ENCODE measurements around the gene DNASE1L1. TPM values are rescaled to one million over a fixed set of nuclear protein-coding genes. Genes with fewer than 3 reads are reported as not detected.
A peak's percentile ranks its signal among the peaks of the same experiment; 100 is the strongest.

Gene DNASE1L1
- total and polyA plus RNA-seq, 2 of the 13 experiments (the other 11 are each of a cell fraction or from before 2014, with no cell fraction given): 4.7 to 12.3 TPM

DNA sequence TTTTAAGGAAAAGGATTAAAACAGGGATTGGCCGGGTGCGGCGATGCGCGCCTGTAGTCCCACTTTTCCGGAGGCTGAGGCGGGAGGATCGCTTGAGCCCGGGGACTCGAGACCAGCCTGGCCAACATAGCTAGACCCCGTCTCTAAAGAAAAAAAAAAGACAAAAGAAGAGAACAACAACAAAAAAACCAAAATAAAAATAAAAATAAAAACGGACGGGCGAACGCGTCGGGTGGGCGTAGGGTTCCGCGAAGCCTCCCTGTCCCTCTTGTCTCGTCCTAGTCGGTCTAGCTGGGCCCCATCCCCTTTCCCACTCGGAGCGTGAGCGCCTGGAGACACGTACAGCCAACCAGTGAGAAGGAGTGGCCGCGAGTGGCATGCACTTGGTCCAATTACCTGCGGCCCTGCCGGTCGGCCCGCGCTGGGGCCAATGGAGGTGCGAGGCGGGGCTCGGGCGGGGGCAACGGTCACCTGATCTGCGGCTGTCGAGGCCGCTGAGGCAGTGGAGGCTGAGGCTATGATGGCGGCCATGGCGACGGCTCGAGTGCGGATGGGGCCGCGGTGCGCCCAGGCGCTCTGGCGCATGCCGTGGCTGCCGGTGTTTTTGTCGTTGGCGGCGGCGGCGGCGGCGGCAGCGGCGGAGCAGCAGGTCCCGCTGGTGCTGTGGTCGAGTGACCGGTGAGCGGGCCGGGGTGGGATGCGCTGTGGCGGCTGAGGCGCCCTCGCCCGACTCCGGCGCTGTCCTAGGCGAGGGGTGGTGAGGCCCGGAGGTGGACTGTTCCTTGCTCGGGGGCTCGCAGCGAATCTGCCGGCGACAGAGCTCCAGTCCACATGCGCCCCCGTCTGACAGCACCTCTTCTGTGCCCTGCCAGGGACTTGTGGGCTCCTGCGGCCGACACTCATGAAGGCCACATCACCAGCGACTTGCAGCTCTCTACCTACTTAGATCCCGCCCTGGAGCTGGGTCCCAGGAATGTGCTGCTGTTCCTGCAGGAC is 19.4 kb upstream of the DNASE1L1 start, which contains the start of gene ATP6AP1:
ATP6AP1 (plus strand) TSS at position 502 of the 996 bp plus-strand sequence; CDS start at position 518, 16 bp downstream.
- BruUV-seq (replicated peaks): no TSS peak
- ATAC-seq (peak; percentile 99), DNase-seq (ENCODE audit: low spot score) (peak; percentile 85), FAIRE-seq (peak; percentile 80)
- Histone ChIP-seq H3K4me3 (replicated peaks in 1 of 3; ENCODE audit: insufficient read depth in 1 of 3, low read depth in 2 of 3, low read length in 3 of 3) (peak within 1 kb of the TSS; percentile 64 to 74 (median 72)), H3K4me1 (ENCODE audit: insufficient read depth, low read length) (peaks cover 33% of the 10 kb centered on the region), H2AFZ (ENCODE audit: low read length) (no peak within 1 kb of the TSS), H3K36me3 (replicated peaks in 1 of 2; ENCODE audit: control insufficient read depth in 1 of 2, insufficient read depth in 2 of 2, low read length in 2 of 2) (no peaks in the 10 kb centered on the region; a peak in 1 of 5 replicates), H3K79me2 (ENCODE audit: insufficient read depth, low read length) (peaks cover 15% of the 10 kb centered on the region), H3K27ac (ENCODE audit: extremely low read length, insufficient read depth, low read length) (peak within 1 kb of the TSS; percentile 54), H4K20me1 (ENCODE audit: insufficient read depth, low read length) (no peaks in the 10 kb centered on the region), H3K9me3 (ENCODE audit: low read length) (no peaks in the 10 kb centered on the region), H3K9ac (ENCODE audit: insufficient read depth, low read depth, low read length) (peak within 1 kb of the TSS; percentile 70), H3K4me2 (ENCODE audit: low read depth, low read length) (peak within 1 kb of the TSS; percentile 74), H3K27me3 (ENCODE audit: control insufficient read depth in 1 of 2, insufficient read depth in 2 of 2, low read length in 2 of 2) (no peaks in the 10 kb centered on the region)
- ChIA-PET POLR2A (interaction anchor here (0.9 to 3.4 kb wide), 8 partner anchors 16 to 99 kb away, joined by 3 to 24 read pairs (median 6); partner anchors contain the start of genes DNASE1L1, FAM50A, PLXNA3 and RPL10), CTCF (ENCODE audit: low intra/inter-chr PET ratio, low total read pairs) (no interaction called here)
- 4% methylated on average over 24 of the region's 87 CpGs for WGBS (ENCODE audit: low lambda C conversion rate)
- intact Hi-C loops (cut with micrococcal nuclease; ENCODE audit: unreplicated experiment) (no loop called here), in situ Hi-C loops (cut with HindIII; ENCODE audit: extremely low pct_ligation_motif_present, low pct_unique_long_range_greater_than_20kb) (no loop called here)
- TF ChIP-seq ZNF225 (CRISPR knock-in tag; IDR thresholded peaks at IDR 0.05): no peak
- TF ChIP-seq, protein P1, sequence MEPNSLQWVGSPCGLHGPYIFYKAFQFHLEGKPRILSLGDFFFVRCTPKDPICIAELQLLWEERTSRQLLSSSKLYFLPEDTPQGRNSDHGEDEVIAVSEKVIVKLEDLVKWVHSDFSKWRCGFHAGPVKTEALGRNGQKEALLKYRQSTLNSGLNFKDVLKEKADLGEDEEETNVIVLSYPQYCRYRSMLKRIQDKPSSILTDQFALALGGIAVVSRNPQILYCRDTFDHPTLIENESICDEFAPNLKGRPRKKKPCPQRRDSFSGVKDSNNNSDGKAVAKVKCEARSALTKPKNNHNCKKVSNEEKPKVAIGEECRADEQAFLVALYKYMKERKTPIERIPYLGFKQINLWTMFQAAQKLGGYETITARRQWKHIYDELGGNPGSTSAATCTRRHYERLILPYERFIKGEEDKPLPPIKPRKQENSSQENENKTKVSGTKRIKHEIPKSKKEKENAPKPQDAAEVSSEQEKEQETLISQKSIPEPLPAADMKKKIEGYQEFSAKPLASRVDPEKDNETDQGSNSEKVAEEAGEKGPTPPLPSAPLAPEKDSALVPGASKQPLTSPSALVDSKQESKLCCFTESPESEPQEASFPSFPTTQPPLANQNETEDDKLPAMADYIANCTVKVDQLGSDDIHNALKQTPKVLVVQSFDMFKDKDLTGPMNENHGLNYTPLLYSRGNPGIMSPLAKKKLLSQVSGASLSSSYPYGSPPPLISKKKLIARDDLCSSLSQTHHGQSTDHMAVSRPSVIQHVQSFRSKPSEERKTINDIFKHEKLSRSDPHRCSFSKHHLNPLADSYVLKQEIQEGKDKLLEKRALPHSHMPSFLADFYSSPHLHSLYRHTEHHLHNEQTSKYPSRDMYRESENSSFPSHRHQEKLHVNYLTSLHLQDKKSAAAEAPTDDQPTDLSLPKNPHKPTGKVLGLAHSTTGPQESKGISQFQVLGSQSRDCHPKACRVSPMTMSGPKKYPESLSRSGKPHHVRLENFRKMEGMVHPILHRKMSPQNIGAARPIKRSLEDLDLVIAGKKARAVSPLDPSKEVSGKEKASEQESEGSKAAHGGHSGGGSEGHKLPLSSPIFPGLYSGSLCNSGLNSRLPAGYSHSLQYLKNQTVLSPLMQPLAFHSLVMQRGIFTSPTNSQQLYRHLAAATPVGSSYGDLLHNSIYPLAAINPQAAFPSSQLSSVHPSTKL (CRISPR knock-in tag; IDR thresholded peaks at IDR 0.05): peak; percentile 24; the same call in 1 of the 2 replicates
- TF ChIP-seq, protein P2, sequence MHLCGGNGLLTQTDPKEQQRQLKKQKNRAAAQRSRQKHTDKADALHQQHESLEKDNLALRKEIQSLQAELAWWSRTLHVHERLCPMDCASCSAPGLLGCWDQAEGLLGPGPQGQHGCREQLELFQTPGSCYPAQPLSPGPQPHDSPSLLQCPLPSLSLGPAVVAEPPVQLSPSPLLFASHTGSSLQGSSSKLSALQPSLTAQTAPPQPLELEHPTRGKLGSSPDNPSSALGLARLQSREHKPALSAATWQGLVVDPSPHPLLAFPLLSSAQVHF (CRISPR knock-in tag; IDR thresholded peaks at IDR 0.05): no peak
- no peak for TF ChIP-seq ELF3 (CRISPR knock-in tag; IDR thresholded peaks at IDR 0.05)
- peak; percentile 71 for TF ChIP-seq ASH2L (IDR thresholded peaks at IDR 0.05; ENCODE audit: insufficient read length, low read depth, low read length)
- TF ChIP-seq CHCHD3 (CRISPR knock-in tag; IDR thresholded peaks at IDR 0.05): 0 out of 2 replicates have a peak, but pooled peaks have one; percentile 24
- TF ChIP-seq ZKSCAN8 (CRISPR knock-in tag; IDR thresholded peaks at IDR 0.05; ENCODE audit: borderline replicate concordance): no peak
- peak; percentile 84 for TF ChIP-seq RBFOX2 (IDR thresholded peaks at IDR 0.05; ENCODE audit: low read depth, low read length)
- peak; percentile 39; the same call in 1 of the 2 replicates for TF ChIP-seq ZSCAN31 (CRISPR knock-in tag; IDR thresholded peaks at IDR 0.05; ENCODE audit: low read depth)
- TF ChIP-seq KDM5A (IDR thresholded peaks at IDR 0.05; ENCODE audit: borderline replicate concordance, low read length): peak; percentile 65; the same call in 1 of the 2 replicates
- TF ChIP-seq, protein P3, sequence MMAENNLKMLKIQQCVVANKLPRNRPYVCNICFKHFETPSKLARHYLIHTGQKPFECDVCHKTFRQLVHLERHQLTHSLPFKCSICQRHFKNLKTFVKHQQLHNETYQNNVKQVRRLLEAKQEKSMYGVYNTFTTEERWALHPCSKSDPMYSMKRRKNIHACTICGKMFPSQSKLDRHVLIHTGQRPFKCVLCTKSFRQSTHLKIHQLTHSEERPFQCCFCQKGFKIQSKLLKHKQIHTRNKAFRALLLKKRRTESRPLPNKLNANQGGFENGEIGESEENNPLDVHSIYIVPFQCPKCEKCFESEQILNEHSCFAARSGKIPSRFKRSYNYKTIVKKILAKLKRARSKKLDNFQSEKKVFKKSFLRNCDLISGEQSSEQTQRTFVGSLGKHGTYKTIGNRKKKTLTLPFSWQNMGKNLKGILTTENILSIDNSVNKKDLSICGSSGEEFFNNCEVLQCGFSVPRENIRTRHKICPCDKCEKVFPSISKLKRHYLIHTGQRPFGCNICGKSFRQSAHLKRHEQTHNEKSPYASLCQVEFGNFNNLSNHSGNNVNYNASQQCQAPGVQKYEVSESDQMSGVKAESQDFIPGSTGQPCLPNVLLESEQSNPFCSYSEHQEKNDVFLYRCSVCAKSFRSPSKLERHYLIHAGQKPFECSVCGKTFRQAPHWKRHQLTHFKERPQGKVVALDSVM (CRISPR knock-in tag; IDR thresholded peaks at IDR 0.05): peak; percentile 99
- no peak for TF ChIP-seq ZNF766 (CRISPR knock-in tag; IDR thresholded peaks at IDR 0.05; ENCODE audit: borderline replicate concordance)
- TF ChIP-seq, protein P4, sequence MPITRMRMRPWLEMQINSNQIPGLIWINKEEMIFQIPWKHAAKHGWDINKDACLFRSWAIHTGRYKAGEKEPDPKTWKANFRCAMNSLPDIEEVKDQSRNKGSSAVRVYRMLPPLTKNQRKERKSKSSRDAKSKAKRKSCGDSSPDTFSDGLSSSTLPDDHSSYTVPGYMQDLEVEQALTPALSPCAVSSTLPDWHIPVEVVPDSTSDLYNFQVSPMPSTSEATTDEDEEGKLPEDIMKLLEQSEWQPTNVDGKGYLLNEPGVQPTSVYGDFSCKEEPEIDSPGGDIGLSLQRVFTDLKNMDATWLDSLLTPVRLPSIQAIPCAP (CRISPR knock-in tag; IDR thresholded peaks at IDR 0.05; ENCODE audit: low read depth): no peak
- TF ChIP-seq ZNF224 (CRISPR knock-in tag; IDR thresholded peaks at IDR 0.05): 0 out of 2 replicates have a peak, but pooled peaks have one; percentile 47
- TF ChIP-seq ZFX (CRISPR knock-in tag; IDR thresholded peaks at IDR 0.05; ENCODE audit: low read depth): peak; percentile 81

Measured in HepG2 (cell line).